Measurements from ENCODE around the gene MAST2.

DNA sequence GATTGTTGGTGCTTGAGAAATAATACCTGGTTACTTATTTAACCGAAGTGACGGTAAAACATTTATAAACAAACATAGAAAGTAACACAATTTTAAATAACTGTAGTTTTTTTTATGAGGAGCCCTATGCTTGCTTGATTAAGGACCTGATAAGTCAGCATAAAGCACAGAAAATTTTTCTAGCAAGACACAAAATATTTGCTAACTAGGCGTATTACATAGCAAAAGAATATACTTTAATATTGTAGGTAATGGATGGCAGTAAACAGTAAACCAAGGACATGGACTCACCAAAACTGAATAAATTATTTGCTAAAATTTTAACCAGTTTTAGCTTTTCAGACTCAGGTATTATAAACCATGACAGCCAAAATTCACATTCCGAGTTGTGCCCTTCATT is 90.9 kb downstream of the MAST2 start:
- TF ChIP-seq EZH2phosphoT487 (IDR thresholded peaks at IDR 0.05; ENCODE audit: insufficient read depth, low read depth), result no peak
- TF ChIP-seq EZH2 (IDR thresholded peaks at IDR 0.05; ENCODE audit: insufficient read depth, poor library complexity, severe bottlenecking), result no peak

Measured in GM23248 (cell line).